ENCODE results near the gene SELENBP1.
"Not testable (repeated sequence)": the region's sequence is repeated elsewhere in the genome, so short reads cannot be mapped to it uniquely, and the experiment has no call there.

SELENBP1 gene

GRCh38 chr1:151364996-151365395, 7.5 kb downstream of the SELENBP1 start:
- DNase-seq: no peak
- Histone ChIP-seq H3K27me3 (replicated peaks; ENCODE audit: control insufficient read depth, insufficient read depth, low read length, poor library complexity, severe bottlenecking) (no peaks in the 10 kb centered on the region), H3K4me3 (ENCODE audit: insufficient read depth, low read depth, low read length, poor library complexity, severe bottlenecking) (no peak overlapping the region), H3K4me1 (ENCODE audit: control insufficient read depth, insufficient read depth, low read length, poor library complexity, severe bottlenecking) (no peaks in the 10 kb centered on the region), H3K27ac (ENCODE audit: insufficient read depth, low read length, poor library complexity, severe bottlenecking) (no peak overlapping the region), H3K36me3 (ENCODE audit: control insufficient read depth, insufficient read depth, low read length) (no peaks in the 10 kb centered on the region), H3K9me3 (ENCODE audit: control insufficient read depth, low read length) (no peaks in the 10 kb centered on the region)

- no peak for DNase-seq
- no peaks in the 10 kb centered on the region for H3K27me3 ChIP-seq (replicated peaks; ENCODE audit: control insufficient read depth, insufficient read depth, low read length, poor library complexity, severe bottlenecking)
- no peaks in the 10 kb centered on the region for H3K9me3 ChIP-seq (ENCODE audit: control insufficient read depth, low read length)
- H3K36me3 ChIP-seq (ENCODE audit: control insufficient read depth, insufficient read depth, low read length): no peaks in the 10 kb centered on the region
- no peak overlapping the region for H3K4me3 ChIP-seq (ENCODE audit: insufficient read depth, low read depth, low read length, poor library complexity, severe bottlenecking)
- H3K27ac ChIP-seq (ENCODE audit: insufficient read depth, low read length, poor library complexity, severe bottlenecking): no peak overlapping the region
- no peaks in the 10 kb centered on the region for H3K4me1 ChIP-seq (ENCODE audit: control insufficient read depth, insufficient read depth, low read length, poor library complexity, severe bottlenecking)
These were observed 10.0 kb downstream of the SELENBP1 start for GRCh38 chr1:151362308-151363155.

- H3K4me3 ChIP-seq (ENCODE audit: insufficient read depth, low read depth, low read length, poor library complexity, severe bottlenecking): no peak overlapping the region
- no peaks in the 10 kb centered on the region for H3K36me3 ChIP-seq (ENCODE audit: control insufficient read depth, insufficient read depth, low read length)
- DNase-seq: no peak
- no peaks in the 10 kb centered on the region for H3K27me3 ChIP-seq (replicated peaks; ENCODE audit: control insufficient read depth, insufficient read depth, low read length, poor library complexity, severe bottlenecking)
- H3K4me1 ChIP-seq (ENCODE audit: control insufficient read depth, insufficient read depth, low read length, poor library complexity, severe bottlenecking): no peaks in the 10 kb centered on the region
- no peaks in the 10 kb centered on the region for H3K9me3 ChIP-seq (ENCODE audit: control insufficient read depth, low read length)
- H3K27ac ChIP-seq (ENCODE audit: insufficient read depth, low read length, poor library complexity, severe bottlenecking): no peak overlapping the region
These were observed 10.6 kb downstream of the SELENBP1 start for GRCh38 chr1:151361883-151362282.

- H3K36me3 ChIP-seq (ENCODE audit: control insufficient read depth, insufficient read depth, low read length): no peaks in the 10 kb centered on the region
- H3K4me3 ChIP-seq (ENCODE audit: insufficient read depth, low read depth, low read length, poor library complexity, severe bottlenecking): no peak overlapping the region
- H3K27me3 ChIP-seq (replicated peaks; ENCODE audit: control insufficient read depth, insufficient read depth, low read length, poor library complexity, severe bottlenecking): no peaks in the 10 kb centered on the region
- DNase-seq: no peak
- no peaks in the 10 kb centered on the region for H3K9me3 ChIP-seq (ENCODE audit: control insufficient read depth, low read length)
- H3K27ac ChIP-seq (ENCODE audit: insufficient read depth, low read length, poor library complexity, severe bottlenecking): no peak overlapping the region
- no peaks in the 10 kb centered on the region for H3K4me1 ChIP-seq (ENCODE audit: control insufficient read depth, insufficient read depth, low read length, poor library complexity, severe bottlenecking)
These were observed 15.8 kb downstream of the SELENBP1 start for GRCh38 chr1:151356696-151357095.

- H3K27me3 ChIP-seq (replicated peaks; ENCODE audit: control insufficient read depth, insufficient read depth, low read length, poor library complexity, severe bottlenecking): no peaks in the 10 kb centered on the region
- no peaks in the 10 kb centered on the region for H3K36me3 ChIP-seq (ENCODE audit: control insufficient read depth, insufficient read depth, low read length)
- no peak overlapping the region for H3K4me3 ChIP-seq (ENCODE audit: insufficient read depth, low read depth, low read length, poor library complexity, severe bottlenecking)
- H3K27ac ChIP-seq (ENCODE audit: insufficient read depth, low read length, poor library complexity, severe bottlenecking): no peak overlapping the region
- no peaks in the 10 kb centered on the region for H3K9me3 ChIP-seq (ENCODE audit: control insufficient read depth, low read length)
- H3K4me1 ChIP-seq (ENCODE audit: control insufficient read depth, insufficient read depth, low read length, poor library complexity, severe bottlenecking): peaks cover 4% of the 10 kb centered on the region
- no peak for DNase-seq
These were observed 20.3 kb downstream of the SELENBP1 start for GRCh38 chr1:151352021-151352718.

- H3K36me3 ChIP-seq (ENCODE audit: control insufficient read depth, insufficient read depth, low read length); DNase-seq; H3K4me3 ChIP-seq (ENCODE audit: insufficient read depth, low read depth, low read length, poor library complexity, severe bottlenecking); H3K27me3 ChIP-seq (replicated peaks; ENCODE audit: control insufficient read depth, insufficient read depth, low read length, poor library complexity, severe bottlenecking); H3K9me3 ChIP-seq (ENCODE audit: control insufficient read depth, low read length); H3K27ac ChIP-seq (ENCODE audit: insufficient read depth, low read length, poor library complexity, severe bottlenecking): not testable (repeated sequence)
- peaks cover 10% of the 10 kb centered on the region for H3K4me1 ChIP-seq (ENCODE audit: control insufficient read depth, insufficient read depth, low read length, poor library complexity, severe bottlenecking)
These were observed 22.2 kb downstream of the SELENBP1 start for GRCh38 chr1:151350323-151350722.

GRCh38 chr1:151347523-151348246, 24.8 kb downstream of the SELENBP1 start:
- DNase-seq: no peak
- Histone ChIP-seq H3K36me3 (ENCODE audit: control insufficient read depth, insufficient read depth, low read length) (peaks cover 22% of the 10 kb centered on the region), H3K4me3 (ENCODE audit: insufficient read depth, low read depth, low read length, poor library complexity, severe bottlenecking) (peak overlapping the region; percentile 39), H3K27me3 (replicated peaks; ENCODE audit: control insufficient read depth, insufficient read depth, low read length, poor library complexity, severe bottlenecking) (no peaks in the 10 kb centered on the region), H3K4me1 (ENCODE audit: control insufficient read depth, insufficient read depth, low read length, poor library complexity, severe bottlenecking) (peaks cover 10% of the 10 kb centered on the region), H3K27ac (ENCODE audit: insufficient read depth, low read length, poor library complexity, severe bottlenecking) (peak overlapping the region; percentile 97), H3K9me3 (ENCODE audit: control insufficient read depth, low read length) (no peaks in the 10 kb centered on the region)

- peak within 1 kb of the TSS; percentile 82 for H3K4me3 ChIP-seq (ENCODE audit: insufficient read depth, low read depth, low read length, poor library complexity, severe bottlenecking)
- DNase-seq: peak; percentile 92 to 94 (median 94)
- H3K27me3 ChIP-seq (replicated peaks; ENCODE audit: control insufficient read depth, insufficient read depth, low read length, poor library complexity, severe bottlenecking): no peaks in the 10 kb centered on the region
- H3K36me3 ChIP-seq (ENCODE audit: control insufficient read depth, insufficient read depth, low read length): peaks cover 29% of the 10 kb centered on the region
- H3K4me1 ChIP-seq (ENCODE audit: control insufficient read depth, insufficient read depth, low read length, poor library complexity, severe bottlenecking): peaks cover 10% of the 10 kb centered on the region
- no peaks in the 10 kb centered on the region for H3K9me3 ChIP-seq (ENCODE audit: control insufficient read depth, low read length)
- peak within 1 kb of the TSS; percentile 97 for H3K27ac ChIP-seq (ENCODE audit: insufficient read depth, low read length, poor library complexity, severe bottlenecking)
These were observed 25.6 kb downstream of the SELENBP1 start, which contains the start of gene RFX5 for GRCh38 chr1:151346769-151347522. Gene RFX5 (minus strand): TSS chr1:151347252. CDS start chr1:151346320, 932 bp downstream.

- Histone ChIP-seq H3K27me3 (replicated peaks; ENCODE audit: control insufficient read depth, insufficient read depth, low read length, poor library complexity, severe bottlenecking) (no peaks in the 10 kb centered on the region), H3K9me3 (ENCODE audit: control insufficient read depth, low read length) (no peaks in the 10 kb centered on the region), H3K36me3 (ENCODE audit: control insufficient read depth, insufficient read depth, low read length) (peaks cover 32% of the 10 kb centered on the region), H3K4me3 (ENCODE audit: insufficient read depth, low read depth, low read length, poor library complexity, severe bottlenecking) (peak overlapping the region; percentile 82), H3K4me1 (ENCODE audit: control insufficient read depth, insufficient read depth, low read length, poor library complexity, severe bottlenecking) (peaks cover 10% of the 10 kb centered on the region), H3K27ac (ENCODE audit: insufficient read depth, low read length, poor library complexity, severe bottlenecking) (peak overlapping the region; percentile 97)
- DNase-seq: no peak
These were observed 26.3 kb downstream of the SELENBP1 start for GRCh38 chr1:151346082-151346768.
